ENCODE data around the gene CASP7. TPM values are rescaled to one million over a fixed set of nuclear protein-coding genes. Genes with fewer than 3 reads are reported as not detected.
A peak's percentile ranks its signal among the peaks of the same experiment; 100 is the strongest.

The CASP7 gene
- total and polyA plus RNA-seq, 2 donors, result 26.5 to 27.9 TPM

- Histone ChIP-seq H3K27ac (ENCODE audit: low read depth in 1 of 2, low read length in 1 of 2) (no peak overlapping the region), H3K4me3 (ENCODE audit: low read length in 2 of 2) (no peak overlapping the region), H3K4me1 (ENCODE audit: control insufficient read depth in 2 of 2, insufficient read depth in 2 of 2, low read length in 2 of 2) (no peaks in the 10 kb centered on the region), H3K27me3 (ENCODE audit: control insufficient read depth in 2 of 2, insufficient read depth in 1 of 2, low read length in 1 of 2) (no peaks in the 10 kb centered on the region), H3K9me3 (ENCODE audit: control insufficient read depth in 2 of 2, insufficient read depth in 1 of 2, low read length in 1 of 2) (peaks cover 9 to 20% of the 10 kb centered on the region in 2 donors), H3K36me3 (ENCODE audit: control insufficient read depth in 2 of 2, insufficient read depth in 2 of 2, low read length in 1 of 2) (peaks cover 27 to 47% of the 10 kb centered on the region in 2 donors)
- DNase-seq (ENCODE audit: low read depth in 6 of 9, low spot score in 9 of 9), result no peak
- WGBS, result 98% methylated on average over 1 of the region's 1 CpG
These were observed 16.0 kb downstream of the CASP7 start for GRCh38 chr10:113695691-113696090.

- peaks cover 17 to 31% of the 10 kb centered on the region in 2 donors for H3K36me3 ChIP-seq (ENCODE audit: control insufficient read depth in 2 of 2, insufficient read depth in 2 of 2, low read length in 1 of 2)
- DNase-seq (ENCODE audit: low read depth in 6 of 9, low spot score in 9 of 9), result no peak
- H3K9me3 ChIP-seq (ENCODE audit: control insufficient read depth in 2 of 2, insufficient read depth in 1 of 2, low read length in 1 of 2), result peaks cover 3 to 7% of the 10 kb centered on the region in 2 donors
- no peak overlapping the region for H3K4me3 ChIP-seq (ENCODE audit: low read length in 2 of 2)
- WGBS, result 98% methylated on average over 3 of the region's 3 CpGs
- no peaks in the 10 kb centered on the region for H3K27me3 ChIP-seq (ENCODE audit: control insufficient read depth in 2 of 2, insufficient read depth in 1 of 2, low read length in 1 of 2)
- no peak overlapping the region for H3K27ac ChIP-seq (ENCODE audit: low read depth in 1 of 2, low read length in 1 of 2)
- no peaks in the 10 kb centered on the region for H3K4me1 ChIP-seq (ENCODE audit: control insufficient read depth in 2 of 2, insufficient read depth in 2 of 2, low read length in 2 of 2)
These were observed 17.9 kb downstream of the CASP7 start for GRCh38 chr10:113697595-113697994.

GRCh38 chr10:113704637-113705343, 25.1 kb downstream of the CASP7 start:
- 79% methylated on average over 6 of the region's 6 CpGs for WGBS
- DNase-seq (ENCODE audit: low read depth in 6 of 9, low spot score in 9 of 9), result peak in 3 of 9 donors; percentile 50 to 67 (median 51)

GRCh38 chr10:113705344-113705652, 25.6 kb downstream of the CASP7 start:
- no peak for DNase-seq (ENCODE audit: low read depth in 6 of 9, low spot score in 9 of 9)
- no peak overlapping the region for H3K27ac ChIP-seq (ENCODE audit: low read depth in 1 of 2, low read length in 1 of 2)
- H3K36me3 ChIP-seq (ENCODE audit: control insufficient read depth in 2 of 2, insufficient read depth in 2 of 2, low read length in 1 of 2), result peaks cover 3 to 6% of the 10 kb centered on the region in 2 donors
- no peaks in the 10 kb centered on the region for H3K9me3 ChIP-seq (ENCODE audit: control insufficient read depth in 2 of 2, insufficient read depth in 1 of 2, low read length in 1 of 2)
- H3K4me3 ChIP-seq (ENCODE audit: low read length in 2 of 2), result no peak overlapping the region
- H3K27me3 ChIP-seq (ENCODE audit: control insufficient read depth in 2 of 2, insufficient read depth in 1 of 2, low read length in 1 of 2), result no peaks in the 10 kb centered on the region
- H3K4me1 ChIP-seq (ENCODE audit: control insufficient read depth in 2 of 2, insufficient read depth in 2 of 2, low read length in 2 of 2), result peaks cover 5 to 15% of the 10 kb centered on the region in 2 donors

More at GRCh38 chr10:113704637-113705343, 25.1 kb downstream of the CASP7 start:
- H3K9me3 ChIP-seq (ENCODE audit: control insufficient read depth in 2 of 2, insufficient read depth in 1 of 2, low read length in 1 of 2), result no peaks in the 10 kb centered on the region
- H3K4me3 ChIP-seq (ENCODE audit: low read length in 2 of 2), result no peak overlapping the region
- no peaks in the 10 kb centered on the region for H3K27me3 ChIP-seq (ENCODE audit: control insufficient read depth in 2 of 2, insufficient read depth in 1 of 2, low read length in 1 of 2)
- H3K4me1 ChIP-seq (ENCODE audit: control insufficient read depth in 2 of 2, insufficient read depth in 2 of 2, low read length in 2 of 2), result peaks cover 5 to 15% of the 10 kb centered on the region in 2 donors
- H3K27ac ChIP-seq (ENCODE audit: low read depth in 1 of 2, low read length in 1 of 2), result no peak overlapping the region
- H3K36me3 ChIP-seq (ENCODE audit: control insufficient read depth in 2 of 2, insufficient read depth in 2 of 2, low read length in 1 of 2), result peaks cover 3 to 6% of the 10 kb centered on the region in 2 donors

- no peaks in the 10 kb centered on the region for H3K27me3 ChIP-seq (ENCODE audit: control insufficient read depth in 2 of 2, insufficient read depth in 1 of 2, low read length in 1 of 2)
- H3K4me1 ChIP-seq (ENCODE audit: control insufficient read depth in 2 of 2, insufficient read depth in 2 of 2, low read length in 2 of 2), result peaks cover 5 to 15% of the 10 kb centered on the region in 2 donors
- DNase-seq (ENCODE audit: low read depth in 6 of 9, low spot score in 9 of 9), result no peak
- no peak overlapping the region for H3K27ac ChIP-seq (ENCODE audit: low read depth in 1 of 2, low read length in 1 of 2)
- H3K9me3 ChIP-seq (ENCODE audit: control insufficient read depth in 2 of 2, insufficient read depth in 1 of 2, low read length in 1 of 2), result no peaks in the 10 kb centered on the region
- H3K36me3 ChIP-seq (ENCODE audit: control insufficient read depth in 2 of 2, insufficient read depth in 2 of 2, low read length in 1 of 2), result peaks cover 6 to 11% of the 10 kb centered on the region in 2 donors
- no peak overlapping the region for H3K4me3 ChIP-seq (ENCODE audit: low read length in 2 of 2)
- 85% methylated on average over 5 of the region's 5 CpGs for WGBS
These were observed 26.9 kb downstream of the CASP7 start for GRCh38 chr10:113706623-113707022.

- DNase-seq (ENCODE audit: low read depth in 6 of 9, low spot score in 9 of 9), result no peak
- WGBS, result 95% methylated on average over 6 of the region's 6 CpGs
- Histone ChIP-seq H3K9me3 (ENCODE audit: control insufficient read depth in 2 of 2, insufficient read depth in 1 of 2, low read length in 1 of 2) (no peaks in the 10 kb centered on the region), H3K36me3 (ENCODE audit: control insufficient read depth in 2 of 2, insufficient read depth in 2 of 2, low read length in 1 of 2) (peaks cover 5 to 13% of the 10 kb centered on the region in 2 donors), H3K27ac (ENCODE audit: low read depth in 1 of 2, low read length in 1 of 2) (no peak overlapping the region), H3K27me3 (ENCODE audit: control insufficient read depth in 2 of 2, insufficient read depth in 1 of 2, low read length in 1 of 2) (no peaks in the 10 kb centered on the region), H3K4me1 (ENCODE audit: control insufficient read depth in 2 of 2, insufficient read depth in 2 of 2, low read length in 2 of 2) (peaks cover 5 to 15% of the 10 kb centered on the region in 2 donors), H3K4me3 (ENCODE audit: low read length in 2 of 2) (no peak overlapping the region)
These were observed 28.9 kb downstream of the CASP7 start for GRCh38 chr10:113708640-113709039.

- H3K9me3 ChIP-seq (ENCODE audit: control insufficient read depth in 2 of 2, insufficient read depth in 1 of 2, low read length in 1 of 2), result no peaks in the 10 kb centered on the region
- WGBS, result 80% methylated on average over 8 of the region's 8 CpGs
- H3K4me3 ChIP-seq (ENCODE audit: low read length in 2 of 2), result no peak overlapping the region
- no peaks in the 10 kb centered on the region for H3K27me3 ChIP-seq (ENCODE audit: control insufficient read depth in 2 of 2, insufficient read depth in 1 of 2, low read length in 1 of 2)
- H3K4me1 ChIP-seq (ENCODE audit: control insufficient read depth in 2 of 2, insufficient read depth in 2 of 2, low read length in 2 of 2), result peaks cover 5 to 15% of the 10 kb centered on the region in 2 donors
- peaks cover 0 to 13% of the 10 kb centered on the region in 2 donors for H3K36me3 ChIP-seq (ENCODE audit: control insufficient read depth in 2 of 2, insufficient read depth in 2 of 2, low read length in 1 of 2)
- DNase-seq (ENCODE audit: low read depth in 6 of 9, low spot score in 9 of 9), result peak in 2 of 9 donors; percentile 18 to 22
- H3K27ac ChIP-seq (ENCODE audit: low read depth in 1 of 2, low read length in 1 of 2), result no peak overlapping the region
These were observed 29.6 kb downstream of the CASP7 start for GRCh38 chr10:113709221-113709838.

GRCh38 chr10:113711142-113711541, 31.4 kb downstream of the CASP7 start:
- WGBS, result 87% methylated on average over 2 of the region's 2 CpGs
- Histone ChIP-seq H3K36me3 (ENCODE audit: control insufficient read depth in 2 of 2, insufficient read depth in 2 of 2, low read length in 1 of 2) (peaks cover 0 to 16% of the 10 kb centered on the region in 2 donors), H3K27me3 (ENCODE audit: control insufficient read depth in 2 of 2, insufficient read depth in 1 of 2, low read length in 1 of 2) (no peaks in the 10 kb centered on the region), H3K27ac (ENCODE audit: low read depth in 1 of 2, low read length in 1 of 2) (no peak overlapping the region), H3K9me3 (ENCODE audit: control insufficient read depth in 2 of 2, insufficient read depth in 1 of 2, low read length in 1 of 2) (peaks cover 0 to 4% of the 10 kb centered on the region in 2 donors), H3K4me1 (ENCODE audit: control insufficient read depth in 2 of 2, insufficient read depth in 2 of 2, low read length in 2 of 2) (peaks cover 5 to 15% of the 10 kb centered on the region in 2 donors), H3K4me3 (ENCODE audit: low read length in 2 of 2) (no peak overlapping the region)
- no peak for DNase-seq (ENCODE audit: low read depth in 6 of 9, low spot score in 9 of 9)

GRCh38 chr10:113712024-113712423, 32.3 kb downstream of the CASP7 start:
- peaks cover 4 to 10% of the 10 kb centered on the region in 2 donors for H3K4me1 ChIP-seq (ENCODE audit: control insufficient read depth in 2 of 2, insufficient read depth in 2 of 2, low read length in 2 of 2)
- DNase-seq (ENCODE audit: low read depth in 6 of 9, low spot score in 9 of 9), result no peak
- H3K36me3 ChIP-seq (ENCODE audit: control insufficient read depth in 2 of 2, insufficient read depth in 2 of 2, low read length in 1 of 2), result peaks cover 0 to 16% of the 10 kb centered on the region in 2 donors
- H3K4me3 ChIP-seq (ENCODE audit: low read length in 2 of 2), result no peak overlapping the region
- H3K9me3 ChIP-seq (ENCODE audit: control insufficient read depth in 2 of 2, insufficient read depth in 1 of 2, low read length in 1 of 2), result peaks cover 0 to 4% of the 10 kb centered on the region in 2 donors
- H3K27me3 ChIP-seq (ENCODE audit: control insufficient read depth in 2 of 2, insufficient read depth in 1 of 2, low read length in 1 of 2), result no peaks in the 10 kb centered on the region
- WGBS, result 97% methylated on average over 3 of the region's 3 CpGs
- no peak overlapping the region for H3K27ac ChIP-seq (ENCODE audit: low read depth in 1 of 2, low read length in 1 of 2)
